GM12875 (cell line): ENCODE measurements around the gene HIGD1C.
"Not testable (repeated sequence)": the region's sequence is repeated elsewhere in the genome, so short reads cannot be mapped to it uniquely, and the experiment has no call there.

Experiments used
- H3K4me3 ChIP-seq: one replicate; pipeline ENCODE4 v1.5.1; 2011; ENCODE audit warnings: low read depth, low read length, control low read depth
- CTCF ChIP-seq: IDR thresholded peaks from 2 replicates; pipeline ENCODE4 v1.5.1; 2011; ENCODE audit warnings: low read depth, mild to moderate bottlenecking, control low read depth, inconsistent platforms, low read length, moderate library complexity, borderline replicate concordance; ENCODE audit not compliant: insufficient read depth

HIGD1C gene

DNA sequence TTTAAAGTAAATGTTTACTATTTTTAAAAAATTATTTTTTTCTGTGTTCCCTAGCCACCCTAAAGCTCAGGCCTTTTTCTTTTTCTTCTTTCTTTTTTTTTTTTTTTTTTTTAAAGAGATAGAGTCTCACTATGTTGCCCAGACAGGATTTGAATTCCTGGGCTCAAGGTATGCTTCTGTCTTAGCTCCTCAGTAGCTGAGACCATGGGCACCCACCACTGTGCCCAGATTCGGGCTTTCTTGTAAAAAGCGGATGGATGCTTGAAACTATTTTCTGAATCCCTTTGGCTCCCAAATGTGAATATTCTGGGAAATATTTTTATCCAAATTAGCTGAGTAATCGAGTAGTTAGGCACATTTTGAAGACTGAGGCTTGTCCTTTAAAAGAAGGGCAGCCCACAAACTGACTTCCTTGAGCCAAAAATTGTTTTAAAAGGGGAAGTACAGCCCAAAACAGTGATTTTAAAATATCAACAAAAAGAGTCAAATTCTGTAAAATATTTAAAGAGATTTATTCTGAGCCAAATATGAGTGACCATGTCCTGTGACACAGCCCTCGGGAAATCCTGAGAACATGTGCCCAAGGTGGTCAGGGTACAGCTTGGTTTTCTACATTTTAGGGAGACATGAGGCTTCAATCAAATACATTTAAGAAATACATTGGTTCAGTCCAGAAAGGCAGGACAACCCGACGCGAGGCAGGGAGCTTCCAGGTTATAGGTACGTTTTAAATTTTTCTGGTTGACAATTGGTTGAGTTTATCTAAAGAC, 28.8 kb upstream of the HIGD1C start:
- no peak overlapping the region for H3K4me3 ChIP-seq

DNA sequence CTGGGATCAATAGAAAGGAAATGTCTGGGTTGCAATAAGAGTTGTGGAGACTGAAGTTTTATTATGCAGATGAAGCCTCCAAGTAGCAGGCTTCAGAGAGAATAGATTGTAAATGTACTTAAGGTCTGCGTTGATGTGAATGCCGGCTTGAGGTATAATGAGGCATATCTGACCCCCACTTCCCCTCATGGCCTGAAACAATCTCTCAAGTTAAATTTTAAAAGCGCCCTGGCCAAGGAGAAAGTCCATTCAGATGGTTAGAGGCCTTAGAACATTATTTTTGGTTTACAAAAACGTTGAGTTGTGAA, 28.3 kb upstream of the HIGD1C start:
- H3K4me3 ChIP-seq: no peak overlapping the region
- TF ChIP-seq CTCF: no peak

More for the DNA sequence above, 28.8 kb upstream of the HIGD1C start:
- TF ChIP-seq CTCF: no peak

DNA sequence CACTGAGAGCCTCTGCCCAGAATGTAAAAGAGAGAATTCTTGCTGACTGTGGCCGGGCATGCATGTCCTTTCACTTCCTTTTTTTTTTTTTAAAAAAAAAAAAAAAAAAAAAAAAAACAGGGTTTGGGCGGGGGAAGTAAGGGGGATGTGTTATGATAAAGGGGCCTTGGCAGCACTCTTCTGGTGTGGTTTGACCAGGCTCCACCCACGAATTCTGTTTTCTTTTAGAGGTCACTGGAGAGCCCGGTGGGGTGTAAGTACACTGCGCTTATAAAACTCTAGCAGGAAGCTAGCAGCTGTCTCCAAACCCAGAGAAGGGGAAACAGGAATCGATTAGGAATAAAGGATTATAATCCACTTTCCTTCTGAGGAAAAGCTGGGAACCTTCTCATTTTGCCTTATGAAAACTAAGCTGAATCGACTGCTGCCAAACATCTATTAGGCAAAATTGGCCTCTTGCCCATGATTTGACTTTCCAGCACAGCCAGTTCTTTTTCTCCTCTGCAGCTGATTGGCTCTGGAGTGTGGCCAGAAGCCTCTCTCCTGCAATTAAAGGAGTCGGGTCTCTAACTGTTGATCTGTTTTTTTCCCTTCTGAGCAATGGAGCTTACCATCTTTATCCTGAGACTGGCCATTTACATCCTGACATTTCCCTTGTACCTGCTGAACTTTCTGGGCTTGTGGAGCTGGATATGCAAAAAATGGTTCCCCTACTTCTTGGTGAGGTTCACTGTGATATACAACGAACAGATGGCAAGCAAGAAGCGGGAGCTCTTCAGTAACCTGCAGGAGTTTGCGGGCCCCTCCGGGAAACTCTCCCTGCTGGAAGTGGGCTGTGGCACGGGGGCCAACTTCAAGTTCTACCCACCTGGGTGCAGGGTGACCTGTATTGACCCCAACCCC, 27.7 kb upstream of the HIGD1C start:
- peak overlapping the region; percentile 3 for H3K4me3 ChIP-seq
- no peak for TF ChIP-seq CTCF

GRCh38 chr12:50925342-50925651, 27.0 kb upstream of the HIGD1C start:
- H3K4me3 ChIP-seq: peak overlapping the region; percentile 3
- TF ChIP-seq CTCF: no peak

DNA sequence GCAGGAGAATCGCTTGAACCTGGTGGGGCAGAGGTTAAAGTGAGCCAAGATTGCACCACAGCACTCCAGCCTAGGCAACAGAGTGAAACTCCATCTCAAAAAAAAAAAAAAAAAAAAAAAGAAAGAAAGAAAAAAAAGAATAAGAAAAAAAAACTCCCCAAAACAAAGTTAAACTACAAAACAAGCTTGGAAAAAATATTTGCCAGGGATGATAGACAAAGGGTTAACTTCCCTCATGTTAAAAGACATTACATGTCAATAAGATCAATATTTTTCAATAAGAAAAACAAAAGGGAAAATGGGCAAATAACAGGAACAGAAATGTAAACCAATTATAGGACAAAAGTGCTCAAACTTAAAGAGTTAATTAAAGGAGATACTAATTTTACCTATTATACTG, 26.4 kb upstream of the HIGD1C start:
- TF ChIP-seq CTCF: no peak
- no peak overlapping the region for H3K4me3 ChIP-seq

- no peak for TF ChIP-seq CTCF
- H3K4me3 ChIP-seq: no peak overlapping the region
These were observed 25.9 kb upstream of the HIGD1C start for GRCh38 chr12:50926415-50926814.

- H3K4me3 ChIP-seq: not testable (repeated sequence)
These were observed 25.4 kb upstream of the HIGD1C start for GRCh38 chr12:50926932-50927331.
